HG03139 (cell line): ENCODE results near the gene NTSR1.

Experiments used
- ATAC-seq: cut with Tn5 transposase; IDR thresholded peaks from one replicate; pipeline ENCODE4 v1.9.1; 2021; ENCODE audit not compliant: unreplicated experiment

NTSR1 gene

GRCh38 chr20:62706857-62707256, 1.8 kb upstream of the NTSR1 start:
- no peak for ATAC-seq

GRCh38 chr20:62707276-62707920, 1.2 kb upstream of the NTSR1 start:
- no peak for ATAC-seq

- no peak for ATAC-seq
Observed at GRCh38 chr20:62707921-62708521, 615 bp upstream of the NTSR1 start.

GRCh38 chr20:62709537-62709905, 885 bp downstream of the NTSR1 start:
- no peak for ATAC-seq

GRCh38 chr20:62710221-62710885, 1.7 kb downstream of the NTSR1 start:
- no peak for ATAC-seq

- ATAC-seq: no peak
Observed at GRCh38 chr20:62710886-62711702, 2.5 kb downstream of the NTSR1 start.

- ATAC-seq: no peak
Observed at GRCh38 chr20:62711703-62712101, 3.1 kb downstream of the NTSR1 start.

- no peak for ATAC-seq
Observed at GRCh38 chr20:62712606-62713005, 4.0 kb downstream of the NTSR1 start.

GRCh38 chr20:62714006-62714405, 5.4 kb downstream of the NTSR1 start:
- no peak for ATAC-seq

- ATAC-seq: no peak
Observed at GRCh38 chr20:62714799-62715198, 6.2 kb downstream of the NTSR1 start.

- ATAC-seq: no peak
Observed at GRCh38 chr20:62715201-62715600, 6.6 kb downstream of the NTSR1 start.

- no peak for ATAC-seq
Observed at GRCh38 chr20:62716198-62716940, 7.7 kb downstream of the NTSR1 start.

- no peak for ATAC-seq
Observed at GRCh38 chr20:62716941-62717310, 8.3 kb downstream of the NTSR1 start.

- no peak for ATAC-seq
Observed at GRCh38 chr20:62717933-62718332, 9.3 kb downstream of the NTSR1 start.

GRCh38 chr20:62718546-62718945, 9.9 kb downstream of the NTSR1 start:
- no peak for ATAC-seq

GRCh38 chr20:62719250-62719935, 10.8 kb downstream of the NTSR1 start:
- ATAC-seq: no peak

GRCh38 chr20:62721511-62722370, 13.1 kb downstream of the NTSR1 start:
- ATAC-seq: no peak

- no peak for ATAC-seq
Observed at GRCh38 chr20:62722627-62723026, 14.0 kb downstream of the NTSR1 start.

- ATAC-seq: no peak
Observed at GRCh38 chr20:62723351-62723750, 14.7 kb downstream of the NTSR1 start.
